ENCODE measurements around the gene IFITM10.

The IFITM10 gene

GRCh38 chr11:1736447-1736992 lies 13.9 kb downstream of the IFITM10 start:
- no peak for DNase-seq

- DNase-seq = no peak
These were observed 15.1 kb downstream of the IFITM10 start for GRCh38 chr11:1735271-1735670.

GRCh38 chr11:1734641-1735081 lies 15.7 kb downstream of the IFITM10 start:
- DNase-seq = no peak

DNA sequence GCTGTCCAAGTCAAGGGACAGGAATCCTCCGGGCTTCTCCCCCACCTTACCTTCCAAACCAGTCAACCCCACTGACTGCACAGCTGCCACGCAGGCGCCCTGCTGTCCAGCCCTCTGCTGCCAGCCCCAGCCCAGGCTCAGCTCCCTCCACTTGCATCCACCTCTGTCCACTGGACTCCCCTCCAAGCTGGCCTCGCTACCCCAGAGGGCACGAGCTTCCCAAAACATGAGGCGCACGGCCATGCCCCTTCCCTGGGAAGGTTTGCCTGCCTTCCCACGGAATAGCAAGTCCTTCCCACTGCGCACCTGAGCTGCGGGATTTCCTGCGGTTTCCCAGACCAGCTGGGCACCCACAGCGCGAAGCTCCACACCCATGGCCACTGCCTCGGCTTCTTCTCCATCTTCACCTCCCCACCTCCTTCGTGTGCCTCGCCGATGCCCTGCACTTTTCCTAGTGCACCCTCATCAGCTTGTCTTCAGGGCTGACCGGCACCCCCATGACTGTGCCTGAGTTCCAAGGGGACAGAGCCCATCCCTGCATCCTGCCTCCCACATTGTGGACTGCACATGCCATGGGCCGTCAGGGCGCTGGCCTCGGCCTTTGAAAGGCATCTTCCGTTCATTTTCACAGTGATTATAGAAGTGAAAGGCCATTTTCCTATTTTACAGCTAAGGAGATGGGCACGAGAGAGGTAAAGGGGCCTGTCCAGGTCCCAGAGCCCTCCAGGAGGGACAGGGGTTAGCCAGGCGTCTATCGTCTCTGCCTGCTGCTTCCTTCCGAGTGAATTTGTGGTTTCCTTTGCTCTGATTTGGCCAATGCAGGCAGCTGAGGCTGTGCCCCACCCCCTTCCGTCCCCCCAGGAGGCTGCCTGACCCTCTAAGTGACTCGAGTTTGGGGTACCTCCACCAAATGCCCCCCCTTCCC lies 16.4 kb downstream of the IFITM10 start:
- DNase-seq = no peak

GRCh38 chr11:1733009-1733715 lies 17.2 kb downstream of the IFITM10 start:
- no peak for DNase-seq

DNA sequence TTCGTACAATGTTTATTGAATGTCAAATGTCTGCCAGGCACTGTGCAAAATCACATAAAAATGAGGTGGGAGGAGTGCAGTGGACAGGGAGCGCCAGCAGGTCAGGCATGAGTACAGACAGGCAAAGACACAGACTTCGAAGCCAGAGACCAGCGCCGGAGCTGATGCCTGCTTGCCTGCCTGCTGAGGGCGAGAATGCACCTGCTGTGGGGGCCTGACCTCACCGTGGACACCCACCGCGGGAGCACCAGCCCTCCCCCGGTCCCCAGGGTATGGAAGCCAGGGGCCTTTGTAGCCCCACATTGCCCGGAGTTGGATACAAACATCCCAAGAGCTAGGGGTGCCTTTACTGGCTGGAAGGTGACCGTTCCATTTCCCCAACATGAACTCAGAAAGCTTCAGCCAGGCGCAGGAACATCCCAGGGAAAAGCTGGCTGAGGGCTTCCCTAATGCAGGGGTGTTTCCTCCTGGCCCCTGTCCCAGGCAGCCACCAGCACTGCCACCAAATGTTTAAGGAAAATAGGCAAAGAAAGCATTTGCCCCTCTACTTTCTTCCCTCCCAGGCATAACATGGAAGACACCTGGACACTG lies 17.9 kb downstream of the IFITM10 start:
- DNase-seq = no peak

GRCh38 chr11:1731451-1732059 lies 18.8 kb downstream of the IFITM10 start:
- no peak for DNase-seq

GRCh38 chr11:1730059-1730629 lies 20.3 kb downstream of the IFITM10 start:
- DNase-seq = no peak

- DNase-seq = no peak
These were observed 20.7 kb downstream of the IFITM10 start for GRCh38 chr11:1729692-1730011.

GRCh38 chr11:1728931-1729691 lies 21.3 kb downstream of the IFITM10 start:
- DNase-seq = no peak

- DNase-seq = no peak
These were observed 22.1 kb downstream of the IFITM10 start for GRCh38 chr11:1728301-1728700.

- DNase-seq = no peak
These were observed 22.5 kb downstream of the IFITM10 start for GRCh38 chr11:1727861-1728260.

DNA sequence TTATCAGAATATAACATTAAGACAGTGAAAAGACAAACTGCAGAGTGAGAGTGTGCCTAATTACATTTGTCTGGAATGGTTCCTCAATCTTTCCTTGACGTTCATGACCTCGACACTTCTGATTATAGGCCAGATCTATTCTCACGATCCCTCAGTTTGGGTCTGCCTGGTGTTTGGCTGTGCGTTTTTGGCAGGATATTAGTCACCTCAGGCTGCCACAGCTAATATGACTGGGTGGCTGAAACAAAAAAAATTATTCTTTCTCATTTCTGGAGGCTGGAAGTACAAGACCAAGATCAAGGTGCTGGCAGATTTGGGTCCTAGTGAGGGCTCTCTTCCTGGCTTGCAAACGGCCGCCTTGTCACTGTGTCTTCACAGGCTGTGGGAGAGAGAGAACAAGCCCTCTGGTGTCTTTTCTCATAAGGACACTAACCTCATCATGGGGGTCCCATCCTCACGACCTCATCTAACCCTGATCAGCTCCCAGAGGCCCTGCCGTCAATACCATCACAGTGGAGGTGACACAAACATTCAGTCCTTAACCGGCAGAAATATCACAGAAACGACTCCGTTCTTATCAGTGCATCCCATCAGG lies 23.2 kb downstream of the IFITM10 start:
- DNase-seq = no peak

GRCh38 chr11:1719781-1720180 lies 30.6 kb downstream of the IFITM10 start:
- DNase-seq = no peak

DNA sequence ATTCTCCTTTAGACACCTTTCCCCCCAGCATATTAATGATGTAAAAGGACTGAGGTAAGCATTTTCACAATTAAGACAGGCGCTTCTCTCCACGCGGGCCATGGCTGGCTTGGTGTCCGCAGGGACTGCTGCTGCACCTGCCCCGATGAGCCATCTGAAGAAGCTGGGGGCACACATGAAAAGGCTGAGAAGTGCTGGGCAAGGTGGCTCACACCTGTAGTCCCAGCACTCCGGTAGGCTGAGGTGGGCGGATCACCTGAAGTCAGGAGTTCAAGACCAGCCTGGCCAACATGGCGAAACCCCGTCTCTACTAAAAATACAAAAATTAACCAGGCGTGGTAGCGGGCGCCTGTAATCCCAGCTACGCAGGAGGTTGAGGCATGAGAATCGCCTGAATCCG lies 32.1 kb downstream of the IFITM10 start:
- DNase-seq = no peak

- no peak for DNase-seq
These were observed 32.6 kb downstream of the IFITM10 start for GRCh38 chr11:1717745-1718144.

DNA sequence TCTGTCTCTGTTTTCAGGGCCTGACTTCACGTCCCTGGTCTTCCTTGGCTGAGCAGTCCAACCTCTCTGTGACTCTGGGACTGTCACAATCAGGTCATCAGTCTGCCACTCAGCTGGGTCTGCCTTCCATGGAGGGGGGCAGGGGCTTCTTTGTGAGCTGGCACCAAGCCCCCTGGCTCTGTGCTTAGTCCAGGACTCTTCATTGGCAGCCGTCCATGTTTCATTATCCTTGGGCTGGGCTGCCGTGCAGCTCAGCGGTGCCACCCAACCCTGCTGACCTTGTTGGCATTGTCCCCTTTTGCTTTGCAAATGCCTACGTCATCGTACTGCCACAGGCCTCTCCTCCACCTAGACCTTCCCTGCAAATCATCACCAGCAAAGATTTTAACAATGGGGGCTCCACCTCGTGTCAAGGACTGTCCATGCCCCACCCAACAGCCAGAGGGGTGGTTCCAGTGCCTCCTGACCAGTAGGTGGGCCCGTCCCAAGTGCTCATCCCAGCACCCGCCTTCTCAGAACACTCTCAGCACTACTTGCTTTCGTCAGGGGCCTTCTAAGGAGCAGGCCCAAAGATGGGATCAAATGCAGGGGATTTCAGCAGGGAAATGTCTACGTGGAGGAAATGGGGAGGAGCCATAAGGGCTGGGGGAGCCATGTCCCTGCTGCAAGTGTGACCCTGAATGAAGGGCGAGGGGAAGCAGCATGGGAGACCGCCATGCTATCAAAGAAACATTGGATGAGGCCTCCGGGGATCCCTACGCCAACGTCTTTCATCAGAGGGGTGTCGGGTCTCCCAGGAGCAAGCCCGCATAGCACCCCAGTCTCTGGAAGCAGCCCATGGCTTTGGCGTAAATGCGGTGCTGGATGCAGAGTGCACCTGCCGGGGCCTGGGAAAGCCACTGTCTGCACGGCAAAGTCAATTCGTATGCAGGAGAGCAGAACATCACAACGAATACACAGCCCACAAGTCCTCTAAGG lies 35.2 kb downstream of the IFITM10 start:
- DNase-seq = no peak

DNA sequence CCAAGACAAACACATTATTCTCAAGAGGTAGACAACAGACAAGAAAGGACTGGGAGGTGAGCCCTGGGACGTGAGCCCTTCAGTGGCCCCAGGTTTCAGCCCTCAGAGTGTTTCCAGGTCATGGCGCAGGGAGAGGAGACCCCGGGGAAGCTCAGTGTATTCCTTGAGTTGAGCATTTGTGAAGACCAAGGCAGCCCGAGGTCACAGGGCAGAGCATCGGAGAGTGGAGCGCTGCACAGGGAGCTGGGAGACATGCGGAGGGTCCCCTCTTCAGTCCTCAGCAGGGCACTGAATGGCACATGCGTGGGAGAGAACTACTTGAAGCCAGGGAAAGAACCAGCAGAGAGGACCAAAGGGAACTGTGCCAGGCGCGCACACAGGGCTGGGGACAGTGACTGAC lies 41.7 kb downstream of the IFITM10 start:
- DNase-seq = no peak

DNA sequence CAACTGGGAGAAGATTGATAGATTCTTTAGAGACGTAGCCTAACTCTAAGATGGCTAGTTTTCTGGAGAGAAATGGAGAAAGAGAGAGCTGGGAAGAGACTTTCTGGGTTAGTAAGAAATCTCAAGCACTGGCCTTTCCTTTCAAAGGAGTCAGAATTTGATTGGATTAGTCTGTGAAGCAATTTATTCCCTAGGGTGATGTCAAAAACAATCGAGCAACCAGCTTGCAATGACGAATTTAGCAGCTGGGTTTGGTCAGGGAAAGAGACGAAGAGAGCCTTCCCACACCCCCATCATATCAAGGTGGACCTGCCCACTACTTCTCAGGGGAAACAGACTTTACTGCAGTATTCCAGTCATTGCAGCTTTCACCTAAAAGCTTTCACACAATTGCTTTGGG lies 42.6 kb downstream of the IFITM10 start:
- no peak for DNase-seq
